Activated CD4-positive, alpha-beta T cell treated with anti-CD3 and anti-CD28 coated beads, Interleukin-2, amount 10 ng/mL, durations not matched to agents 24 days and 14 days (primary cell): ENCODE data around the gene ANKRD13B. TPM values are rescaled to one million over a fixed set of nuclear protein-coding genes. Genes with fewer than 3 reads are reported as not detected.

Experiments
- DNase-seq: peaks from one replicate; pipeline ENCODE4 v3.0.0; 2022
- H3K27ac Mint-ChIP-seq: one replicate; pipeline ENCODE4 v1.8.0; 2022; ENCODE audit warnings: mild to moderate bottlenecking, mixed read lengths
- H3K27me3 Mint-ChIP-seq: one replicate; pipeline ENCODE4 v1.8.0; 2022; ENCODE audit warnings: mixed read lengths
- H3K36me3 Mint-ChIP-seq: one replicate; pipeline ENCODE4 v1.8.0; 2022; ENCODE audit warnings: low read depth, mild to moderate bottlenecking, mixed read lengths
- H3K4me1 Mint-ChIP-seq: one replicate; pipeline ENCODE4 v1.8.0; 2021; ENCODE audit warnings: mixed read lengths
- H3K4me3 Mint-ChIP-seq: one replicate; pipeline ENCODE4 v1.8.0; 2022; ENCODE audit warnings: mild to moderate bottlenecking, moderate library complexity, mixed read lengths
- H3K9me3 Mint-ChIP-seq: one replicate; pipeline ENCODE4 v1.8.0; 2021; ENCODE audit warnings: mixed read lengths
- intact Hi-C: fragments of 100-400 bp; cut with micrococcal nuclease; formaldehyde crosslinking; loops from one replicate; pipeline ENCODE4 v1.15.1; 2023
- total RNA-seq: library from RNA; stranded (reverse); gene quantifications from 2 replicates; pipeline ENCODE4 v1.2.3, GENCODE V29; 2022

The ANKRD13B gene
- total RNA-seq, 1 donor from 2014 or later = 49.8 TPM

GRCh38 chr17:29653995-29654714, 61.2 kb downstream of the ANKRD13B start:
- Mint-ChIP-seq H3K36me3 (peaks cover 39% of the 10 kb centered on the region), H3K27me3 (no peaks in the 10 kb centered on the region), H3K4me3 (no peak overlapping the region), H3K9me3 (no peaks in the 10 kb centered on the region), H3K27ac (no peak overlapping the region), H3K4me1 (peaks cover 2% of the 10 kb centered on the region)
- DNase-seq = no peak
- intact Hi-C loops = no loop called here

GRCh38 chr17:29655323-29655722, 62.4 kb downstream of the ANKRD13B start:
- H3K27ac Mint-ChIP-seq = no peak overlapping the region

GRCh38 chr17:29659155-29659554, 66.2 kb downstream of the ANKRD13B start:
- intact Hi-C loops = no loop called here
- peaks cover 39% of the 10 kb centered on the region for H3K36me3 Mint-ChIP-seq
- peak; percentile 62 for DNase-seq

More at GRCh38 chr17:29655323-29655722, 62.4 kb downstream of the ANKRD13B start:
- Mint-ChIP-seq H3K27me3 (no peaks in the 10 kb centered on the region), H3K4me1 (peaks cover 4% of the 10 kb centered on the region), H3K36me3 (peaks cover 36% of the 10 kb centered on the region), H3K9me3 (no peaks in the 10 kb centered on the region), H3K4me3 (no peak overlapping the region)
- intact Hi-C loops = no loop called here
- no peak for DNase-seq

GRCh38 chr17:29661213-29661612, 68.3 kb downstream of the ANKRD13B start:
- intact Hi-C loops = no loop called here
- DNase-seq = no peak
- Mint-ChIP-seq H3K4me3 (no peak overlapping the region), H3K27ac (no peak overlapping the region), H3K36me3 (peaks cover 47% of the 10 kb centered on the region), H3K27me3 (no peaks in the 10 kb centered on the region), H3K4me1 (peaks cover 18% of the 10 kb centered on the region), H3K9me3 (no peaks in the 10 kb centered on the region)

More at GRCh38 chr17:29659155-29659554, 66.2 kb downstream of the ANKRD13B start:
- Mint-ChIP-seq H3K27ac (peak overlapping the region; percentile 25), H3K4me3 (no peak overlapping the region), H3K4me1 (peaks cover 4% of the 10 kb centered on the region), H3K27me3 (no peaks in the 10 kb centered on the region), H3K9me3 (no peaks in the 10 kb centered on the region)

- Mint-ChIP-seq H3K4me1 (peaks cover 29% of the 10 kb centered on the region), H3K27ac (no peak overlapping the region), H3K4me3 (no peak overlapping the region), H3K9me3 (no peaks in the 10 kb centered on the region), H3K27me3 (no peaks in the 10 kb centered on the region), H3K36me3 (peaks cover 53% of the 10 kb centered on the region)
- DNase-seq = no peak
- intact Hi-C loops = no loop called here
Observed at GRCh38 chr17:29663155-29663554, 70.2 kb downstream of the ANKRD13B start.

Other genes starting within 250 kb of the ANKRD13B start
- gene TAOK1, start 202.8 kb upstream of the ANKRD13B start, total RNA-seq = 42.7 and 43.2 TPM in 2 replicates
- gene ABHD15, start 26.1 kb upstream of the ANKRD13B start, total RNA-seq = 20.0 and 20.1 TPM in 2 replicates
- gene TP53I13, start 24.4 kb upstream of the ANKRD13B start, total RNA-seq = 69.7 and 77.9 TPM in 2 replicates
- 91.3 and 91.4 TPM in 2 replicates for gene GIT1, start 3.5 kb upstream of the ANKRD13B start, total RNA-seq
- gene CORO6, start 29.8 kb downstream of the ANKRD13B start, total RNA-seq = 5.6 and 6.4 TPM in 2 replicates